GM18508 (cell line): ENCODE results near the gene MOB1B.
"Not testable (repeated sequence)": the region's sequence is repeated elsewhere in the genome, so short reads cannot be mapped to it uniquely, and the experiment has no call there.

Experiments
- ATAC-seq: cut with Tn5 transposase; IDR thresholded peaks from one replicate; pipeline ENCODE4 v1.9.1; 2021; ENCODE audit warnings: moderate number of reproducible peaks; ENCODE audit not compliant: insufficient read depth, unreplicated experiment

Gene MOB1B

DNA sequence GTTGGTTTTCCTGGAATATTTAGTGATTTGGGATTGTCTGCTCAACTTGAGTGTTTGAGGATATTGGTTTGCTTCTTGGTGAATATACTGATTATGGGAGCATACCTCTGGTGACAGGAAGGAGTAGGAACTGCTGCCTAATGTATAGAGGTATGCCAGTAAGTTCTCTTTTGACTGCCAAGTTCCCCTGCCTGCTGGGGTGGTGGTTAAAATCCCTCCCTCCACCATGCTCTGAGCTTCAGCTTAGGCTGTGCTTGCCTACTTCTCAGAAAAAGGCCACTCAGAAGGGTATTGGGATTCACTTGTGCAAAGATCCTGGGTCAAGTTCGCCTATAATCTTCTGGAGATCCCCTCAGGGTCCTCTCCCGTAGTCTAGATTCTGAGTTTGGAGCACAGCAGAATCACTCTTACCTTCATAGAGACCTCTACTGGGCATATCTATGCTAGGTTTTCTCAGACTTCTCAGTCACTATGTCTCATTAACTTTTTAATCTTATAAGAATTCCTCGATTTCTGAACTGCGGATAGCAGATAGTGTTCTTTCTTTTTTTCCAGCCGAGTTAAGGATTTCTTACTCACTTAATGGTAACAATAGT lies 46.6 kb downstream of the MOB1B start:
- ATAC-seq: no peak

DNA sequence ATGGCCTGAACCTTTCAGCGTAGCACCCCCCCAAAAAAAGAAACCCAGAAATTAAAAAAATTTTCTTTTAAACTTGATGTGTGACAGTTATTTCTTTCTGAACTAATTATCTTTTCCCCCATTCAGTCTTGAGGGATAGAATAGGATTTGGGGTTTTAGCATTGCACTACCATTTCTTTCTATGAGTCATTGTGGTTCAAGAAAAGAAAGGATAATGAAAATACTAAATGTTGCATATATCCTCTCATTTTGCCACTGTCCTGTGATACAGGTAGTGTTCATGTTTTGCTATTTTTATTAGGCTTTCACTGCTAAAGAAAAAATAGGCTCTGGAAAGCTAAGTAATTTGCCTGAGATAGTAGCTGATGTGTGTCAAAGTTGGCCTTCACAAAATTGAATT lies 51.9 kb downstream of the MOB1B start:
- no peak for ATAC-seq

DNA sequence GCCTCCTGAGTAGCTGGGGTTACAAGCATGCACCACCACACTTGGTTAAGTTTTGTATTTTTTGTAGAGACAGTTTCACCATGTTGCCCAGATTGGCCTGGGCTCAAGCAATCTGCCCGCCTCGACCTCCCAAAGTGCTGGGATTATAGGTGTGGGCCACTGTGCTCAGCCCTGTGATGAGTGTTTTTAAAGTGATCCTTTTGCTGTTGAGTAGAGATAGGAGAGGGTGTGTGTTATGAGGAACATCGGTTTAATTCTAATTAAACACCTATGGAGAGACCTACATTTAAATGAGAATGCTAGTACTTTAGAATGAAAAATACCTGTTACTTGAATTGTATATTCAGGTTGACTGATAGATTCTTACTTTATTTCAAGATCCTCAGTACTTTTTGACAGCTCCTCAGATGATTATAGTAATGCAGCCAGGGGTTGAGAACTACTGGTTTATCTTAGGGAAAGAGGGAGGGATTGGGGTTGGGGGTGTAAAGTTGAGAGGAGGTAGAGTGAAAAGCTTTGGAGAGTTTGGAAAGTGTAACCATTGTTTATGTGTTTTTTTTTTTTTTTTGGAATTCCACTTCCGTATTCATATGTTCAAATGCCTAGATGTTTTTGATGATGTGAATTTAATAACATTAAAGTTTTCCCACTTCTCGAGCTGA lies 54.5 kb downstream of the MOB1B start:
- ATAC-seq: no peak

DNA sequence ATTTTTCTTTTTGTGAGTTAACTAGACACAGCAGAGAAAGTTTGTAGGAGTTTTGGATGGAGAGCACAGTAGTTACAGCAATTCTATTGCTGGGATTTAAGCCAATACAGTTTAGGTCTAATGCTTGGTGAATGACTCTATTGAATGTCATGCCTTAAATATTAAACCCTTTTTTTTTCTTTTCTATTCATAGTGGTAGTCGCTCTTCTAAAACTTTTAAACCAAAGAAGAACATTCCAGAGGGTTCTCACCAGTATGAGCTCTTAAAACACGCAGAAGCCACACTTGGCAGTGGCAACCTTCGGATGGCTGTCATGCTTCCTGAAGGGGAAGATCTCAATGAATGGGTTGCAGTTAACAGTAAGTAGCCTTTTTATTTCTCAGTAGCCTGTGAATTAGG lies 56.5 kb downstream of the MOB1B start:
- no peak for ATAC-seq

DNA sequence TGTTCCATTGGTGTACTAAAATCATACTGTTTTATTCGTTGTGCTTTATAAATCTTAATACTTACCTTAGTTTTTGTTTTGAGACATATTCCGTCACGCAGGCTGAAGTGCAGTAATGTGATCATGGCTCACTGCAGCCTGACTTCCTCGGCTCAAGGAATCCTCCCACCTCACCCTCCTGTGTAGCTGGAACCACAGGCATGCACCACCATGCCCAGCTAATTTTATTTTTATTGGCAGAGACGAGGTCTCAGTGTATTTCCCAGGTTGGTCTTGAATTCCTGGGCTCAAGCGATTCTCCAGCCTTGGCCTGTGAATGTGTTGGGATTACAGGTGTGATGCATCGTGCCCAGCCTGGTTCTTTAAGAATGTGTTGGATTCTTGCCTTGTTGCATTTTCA lies 66.9 kb downstream of the MOB1B start:
- no peak for ATAC-seq

DNA sequence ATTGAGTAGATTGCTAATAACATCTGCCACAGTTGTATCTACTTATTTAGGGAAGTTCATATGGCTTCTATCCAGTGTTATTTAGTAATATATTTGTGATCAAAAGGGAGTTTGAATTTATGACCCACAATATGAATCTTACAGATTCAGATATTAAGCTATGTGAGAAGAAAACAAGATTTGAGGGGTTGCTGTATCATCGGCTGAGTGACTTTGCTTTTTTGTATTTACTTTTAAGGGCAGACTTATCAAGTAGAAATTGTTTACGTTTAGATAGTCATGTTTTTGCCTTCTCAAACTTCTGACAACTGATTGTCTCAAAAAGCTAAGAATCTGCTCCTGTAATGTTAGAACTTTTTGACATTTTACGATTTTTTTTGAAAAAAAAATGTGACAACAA lies 74.1 kb downstream of the MOB1B start:
- no peak for ATAC-seq

DNA sequence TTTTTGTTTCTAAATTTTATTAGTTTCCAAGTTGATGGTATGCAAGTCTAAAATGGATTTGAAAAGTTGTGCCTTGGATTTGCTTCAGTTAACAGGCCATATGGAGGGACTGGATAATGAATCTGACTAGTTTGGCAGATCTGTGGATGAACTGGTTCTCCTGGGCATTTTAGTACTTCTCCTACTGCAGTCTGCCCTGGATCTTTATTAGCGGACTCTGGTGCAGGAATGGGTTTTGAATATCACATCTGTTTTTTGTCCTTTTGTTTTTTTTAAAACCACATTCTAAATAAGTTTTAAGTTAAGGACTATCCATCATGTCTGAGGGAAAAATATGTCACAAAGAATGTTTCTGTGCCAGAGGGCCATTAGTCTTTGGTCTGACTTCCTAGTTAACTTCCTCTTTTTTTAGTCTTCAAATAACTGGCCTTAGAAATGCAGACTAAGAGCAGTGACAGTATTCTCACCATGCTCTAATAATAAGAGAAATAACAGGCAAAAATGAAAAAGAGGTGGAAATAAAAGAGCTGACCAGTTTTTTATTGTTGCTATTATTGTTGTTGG lies 77.4 kb downstream of the MOB1B start:
- peak; percentile 56 for ATAC-seq

DNA sequence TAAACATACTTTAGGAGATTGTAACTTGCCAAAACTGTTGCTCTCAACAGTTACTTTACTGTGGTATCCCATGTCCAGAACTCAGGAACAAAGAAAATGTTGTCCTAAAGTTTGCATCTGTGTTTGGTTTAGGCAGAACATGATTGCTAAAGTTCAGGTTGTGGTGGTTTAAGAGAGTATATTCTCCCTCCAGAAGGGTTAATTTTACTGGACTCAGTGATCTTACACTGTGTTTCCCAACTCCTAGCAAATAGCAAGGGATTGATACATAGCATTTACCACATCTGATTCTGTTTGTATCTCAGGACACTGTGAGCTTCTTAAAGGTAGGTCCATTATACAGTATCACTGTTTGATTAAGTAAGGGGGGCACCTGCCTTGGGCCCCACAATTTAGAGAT lies 78.0 kb downstream of the MOB1B start:
- ATAC-seq: no peak

DNA sequence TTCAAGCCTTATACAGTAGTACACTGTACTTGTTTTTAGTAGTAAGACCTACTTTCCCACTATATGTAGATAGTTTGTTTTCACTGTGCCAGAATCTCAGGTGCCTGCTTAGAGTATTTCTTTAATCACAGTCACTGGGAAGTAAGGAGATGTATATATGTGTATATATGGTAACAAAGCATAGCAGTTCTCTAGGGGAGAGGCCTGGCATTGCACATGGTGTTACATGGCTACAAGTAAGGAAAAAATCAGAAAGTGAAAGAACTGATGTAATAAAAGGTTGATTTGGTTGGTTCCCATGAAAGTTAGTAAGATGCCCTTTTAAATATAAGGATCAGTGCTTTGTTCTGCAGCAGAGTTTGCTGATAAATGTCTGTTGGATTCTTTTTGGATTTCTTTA lies 81.9 kb downstream of the MOB1B start:
- no peak for ATAC-seq

DNA sequence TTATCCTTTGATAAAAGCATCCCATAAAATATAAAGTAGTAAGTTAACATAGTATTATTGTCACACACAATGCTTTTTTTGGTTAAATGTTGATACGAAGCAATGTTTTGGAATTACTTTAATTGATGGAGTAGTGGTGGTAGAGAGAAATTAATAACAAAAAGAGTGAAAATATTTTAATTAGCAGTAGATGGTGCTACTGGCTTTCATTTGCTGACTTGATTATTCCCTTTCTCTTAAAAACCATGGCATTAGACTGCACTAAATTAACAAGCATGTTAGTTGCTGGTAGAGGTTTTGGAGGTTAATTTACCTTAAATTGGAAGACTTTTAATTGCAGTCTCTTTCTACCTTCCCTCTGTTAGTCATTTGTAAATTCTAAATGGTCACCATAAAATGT lies 82.4 kb downstream of the MOB1B start:
- no peak for ATAC-seq

DNA sequence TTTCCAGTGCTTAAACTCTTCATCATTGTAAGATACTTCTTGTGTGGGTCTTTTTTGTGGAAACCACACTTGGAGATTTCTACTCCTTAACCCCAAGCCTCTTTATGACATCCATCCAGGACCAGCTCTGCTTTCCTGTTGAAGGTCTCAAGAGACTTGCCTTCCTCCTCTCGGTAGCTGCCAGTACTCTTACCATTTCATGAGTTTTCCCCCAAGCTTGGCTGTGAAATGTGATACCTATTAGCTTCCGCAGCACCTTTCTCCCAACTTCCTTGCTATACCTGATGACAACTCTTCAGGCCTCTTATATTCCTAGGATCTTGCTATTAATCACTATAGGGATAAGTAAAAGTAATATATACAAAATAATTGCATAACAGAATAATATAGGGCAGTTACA lies 89.4 kb downstream of the MOB1B start:
- no peak for ATAC-seq

DNA sequence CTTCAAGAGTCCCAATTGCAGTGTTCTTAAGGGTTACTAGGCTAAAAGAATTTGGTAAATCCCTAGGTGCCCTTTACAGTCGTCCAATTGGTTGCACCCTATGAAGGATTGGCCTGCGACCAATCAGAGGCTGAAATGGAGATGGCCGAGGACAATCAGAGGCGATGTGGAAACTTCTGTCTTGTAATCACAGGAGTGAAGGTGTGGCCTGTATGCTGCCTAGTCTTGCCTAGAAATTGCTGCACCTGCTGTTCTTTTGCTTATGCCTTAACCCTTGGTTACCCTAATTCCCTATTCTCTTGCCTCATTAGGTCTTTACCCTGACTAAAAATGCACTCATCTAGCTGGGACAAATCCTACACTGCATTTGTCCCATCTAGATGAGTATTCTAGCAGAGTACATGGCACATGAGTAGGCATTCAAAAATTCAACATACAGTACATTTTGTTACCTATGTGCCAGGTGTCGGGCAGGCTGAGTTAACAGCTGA lies 90.3 kb downstream of the MOB1B start:
- no peak for ATAC-seq

DNA sequence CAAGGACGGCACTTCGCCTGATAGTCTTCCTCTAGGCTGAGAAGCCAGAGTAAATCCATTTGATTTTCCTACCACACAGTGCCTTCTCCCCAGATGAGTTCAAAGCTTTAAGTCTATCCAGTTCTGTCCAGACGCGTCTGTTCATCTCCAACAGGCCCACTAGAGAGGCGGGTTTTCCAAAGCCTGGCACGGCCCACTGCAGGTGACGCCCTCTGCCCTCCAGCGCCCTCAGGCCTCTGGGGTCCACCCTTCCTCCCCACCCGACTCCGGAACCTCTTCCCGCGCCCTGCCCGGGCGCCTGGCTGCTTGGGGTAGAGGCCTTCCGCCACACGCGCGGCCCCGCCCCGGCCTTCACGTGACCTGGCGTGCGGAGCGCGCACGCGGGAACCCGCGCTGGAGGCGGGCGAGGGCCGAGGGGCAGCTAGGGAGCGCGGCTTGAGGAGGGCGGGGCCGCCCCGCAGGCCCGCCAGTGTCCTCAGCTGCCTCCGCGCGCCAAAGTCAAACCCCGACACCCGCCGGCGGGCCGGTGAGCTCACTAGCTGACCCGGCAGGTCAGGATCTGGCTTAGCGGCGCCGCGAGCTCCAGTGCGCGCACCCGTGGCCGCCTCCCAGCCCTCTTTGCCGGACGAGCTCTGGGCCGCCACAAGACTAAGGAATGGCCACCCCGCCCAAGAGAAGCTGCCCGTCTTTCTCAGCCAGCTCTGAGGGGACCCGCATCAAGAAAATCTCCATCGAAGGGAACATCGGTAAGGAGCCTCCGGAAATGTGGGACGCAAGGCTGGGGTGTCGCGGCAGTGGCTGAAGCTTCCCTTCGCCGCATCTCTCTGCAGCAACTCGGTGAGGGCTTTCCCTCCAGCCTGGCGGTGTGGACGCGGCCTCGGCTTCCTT lies 91.3 kb downstream of the MOB1B start, which contains the start of gene DCK:
TSS of gene DCK (plus strand) at position 469 of the 888 bp plus-strand sequence. CDS start at position 656, 187 bp downstream.
- peak; percentile 40 for ATAC-seq

DNA sequence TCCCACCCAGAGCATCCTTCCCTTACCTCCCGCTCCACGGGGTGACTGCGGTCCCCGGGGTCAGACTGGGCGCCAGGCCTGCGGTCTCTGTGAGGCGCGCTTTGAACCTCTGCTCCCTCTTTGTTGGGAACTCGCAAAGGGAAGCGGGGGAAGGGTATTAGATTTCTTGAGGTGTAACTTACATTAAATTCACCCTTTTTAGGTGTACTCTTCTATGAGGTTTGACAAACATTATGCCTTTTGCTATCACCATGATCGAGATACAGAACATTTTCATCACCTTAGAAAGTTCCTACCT lies 91.8 kb downstream of the MOB1B start:
- no peak for ATAC-seq

DNA sequence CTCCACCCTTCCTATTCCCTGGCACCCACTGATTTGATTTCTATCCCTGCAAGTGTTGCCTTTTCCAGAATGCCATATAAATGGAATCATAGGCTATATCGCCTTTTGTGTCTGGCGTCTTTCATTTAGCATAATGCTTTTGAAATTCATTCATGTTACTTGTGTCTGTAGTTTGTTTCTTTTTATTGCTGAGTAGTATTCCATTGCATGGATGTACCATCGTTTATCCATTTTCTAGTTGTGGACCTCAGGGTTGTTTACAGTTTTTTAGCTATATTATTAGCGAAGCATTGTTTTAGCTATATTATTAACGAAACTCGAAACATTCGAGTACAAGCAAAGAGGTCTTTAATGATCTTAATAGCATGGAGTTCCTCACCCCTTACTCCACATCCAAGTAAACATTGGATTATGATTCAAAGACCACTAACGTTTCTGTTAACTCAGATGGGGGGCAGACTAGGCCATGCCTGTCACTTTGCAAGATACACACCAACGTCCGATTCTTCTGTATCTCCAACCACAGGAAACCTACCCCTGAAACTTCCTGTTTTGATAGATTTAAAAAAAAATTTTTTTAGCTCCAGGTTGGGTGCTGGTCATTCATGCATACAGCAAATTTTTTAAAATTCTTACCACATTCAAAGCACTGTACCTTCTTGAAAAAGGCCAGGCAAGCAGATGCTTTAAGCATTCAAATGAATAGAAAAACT lies 92.4 kb downstream of the MOB1B start:
- ATAC-seq: peak; percentile 40

DNA sequence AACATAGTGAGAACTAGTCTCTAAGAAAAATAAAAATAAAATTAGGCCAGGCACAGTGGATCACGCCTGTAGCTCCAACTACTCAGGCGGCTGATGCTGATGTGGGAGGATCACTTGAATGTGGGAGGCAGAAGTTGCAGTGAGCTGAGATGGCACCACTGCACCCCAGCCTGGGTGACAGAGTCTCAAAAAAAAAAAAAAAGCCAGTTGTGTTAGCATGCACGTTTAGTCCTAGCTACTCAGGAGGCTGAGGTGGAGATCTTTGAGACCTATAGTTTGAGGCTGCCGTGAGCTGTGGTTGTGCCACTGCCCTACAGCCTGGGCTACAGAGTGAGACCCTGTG lies 93.8 kb downstream of the MOB1B start:
- no peak for ATAC-seq

DNA sequence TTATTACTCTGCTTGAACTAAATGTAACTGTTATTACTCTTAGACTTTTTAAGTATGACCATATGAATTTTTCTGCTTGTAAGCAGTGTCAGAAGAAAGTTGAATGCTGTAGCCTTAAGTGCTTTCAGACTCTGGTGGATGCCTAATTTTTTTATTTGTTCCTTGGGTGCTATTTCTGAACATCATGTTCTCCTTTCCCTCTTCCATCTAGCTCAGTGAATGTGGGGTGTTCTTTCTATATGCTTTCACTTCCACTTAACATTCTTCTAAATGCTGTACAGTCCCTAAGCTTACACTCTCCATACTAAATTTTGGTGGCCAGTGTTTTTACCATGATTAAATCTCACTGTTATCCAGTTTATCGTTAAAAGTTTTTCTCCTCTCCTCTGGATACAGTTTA lies 94.9 kb downstream of the MOB1B start:
- no peak for ATAC-seq

DNA sequence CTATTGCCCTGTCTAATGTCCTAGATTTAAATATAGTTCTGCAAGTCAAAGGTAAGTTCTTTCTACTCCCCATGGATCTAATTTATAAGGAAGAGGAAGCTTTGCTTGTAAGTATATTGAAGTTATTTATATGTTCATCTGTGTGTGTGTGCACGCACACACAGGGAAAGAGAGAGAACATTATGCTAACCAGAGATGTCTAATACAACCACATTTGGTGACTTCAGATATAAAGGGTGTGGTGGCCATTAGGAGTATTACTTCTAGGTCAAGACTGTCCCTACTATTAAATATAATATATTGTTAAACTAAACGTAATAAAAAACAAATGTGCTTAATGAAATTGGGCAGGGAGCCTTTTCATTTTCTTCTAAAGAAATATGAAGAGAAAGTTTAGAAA lies 95.4 kb downstream of the MOB1B start:
- ATAC-seq: no peak

DNA sequence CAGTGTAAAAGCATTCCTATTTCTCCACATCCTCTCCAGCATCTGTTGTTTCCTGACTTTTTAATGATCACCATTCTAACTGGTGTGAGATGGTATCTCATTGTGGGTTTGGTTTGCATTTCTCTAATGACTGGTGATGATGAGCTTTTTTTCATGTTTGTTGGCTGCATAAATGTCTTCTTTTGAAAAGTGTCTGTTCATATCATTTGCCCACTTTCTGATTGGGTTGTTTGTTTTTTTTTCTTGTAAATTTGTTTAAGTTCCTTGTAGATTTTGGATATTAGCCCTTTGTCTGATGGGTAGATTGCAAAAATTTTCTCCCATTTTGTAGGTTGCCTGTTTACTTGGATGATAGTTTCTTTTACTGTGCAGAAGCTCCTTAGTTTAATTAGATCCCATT lies 97.5 kb downstream of the MOB1B start:
- ATAC-seq: not testable (repeated sequence)

DNA sequence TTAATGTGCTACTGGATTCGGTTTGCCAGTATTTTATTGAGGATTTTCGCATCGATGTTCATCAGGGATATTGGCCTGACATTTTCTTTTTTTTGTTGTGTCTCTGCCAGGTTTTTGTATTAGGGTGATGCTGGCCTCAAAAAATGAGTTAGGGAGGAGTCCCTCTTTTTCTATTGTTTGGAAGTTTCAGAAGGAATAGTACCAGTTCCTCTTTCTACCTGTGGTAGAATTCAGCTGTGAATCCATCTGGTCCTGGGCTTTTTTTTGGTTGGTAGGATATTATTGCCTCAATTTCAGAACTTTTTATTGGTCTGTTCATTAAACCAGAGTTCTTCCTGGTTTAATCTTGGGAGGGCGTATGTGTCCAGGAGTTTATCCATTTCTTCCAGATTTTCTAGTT lies 99.2 kb downstream of the MOB1B start:
- ATAC-seq: not testable (repeated sequence)
